Measurements from ENCODE around the gene SH2B2. TPM values are rescaled to one million over a fixed set of nuclear protein-coding genes. Genes with fewer than 3 reads are reported as not detected.

The SH2B2 gene
- total RNA-seq, 2 experiments from 2014 or later = 0.77 to 0.95 TPM

DNA sequence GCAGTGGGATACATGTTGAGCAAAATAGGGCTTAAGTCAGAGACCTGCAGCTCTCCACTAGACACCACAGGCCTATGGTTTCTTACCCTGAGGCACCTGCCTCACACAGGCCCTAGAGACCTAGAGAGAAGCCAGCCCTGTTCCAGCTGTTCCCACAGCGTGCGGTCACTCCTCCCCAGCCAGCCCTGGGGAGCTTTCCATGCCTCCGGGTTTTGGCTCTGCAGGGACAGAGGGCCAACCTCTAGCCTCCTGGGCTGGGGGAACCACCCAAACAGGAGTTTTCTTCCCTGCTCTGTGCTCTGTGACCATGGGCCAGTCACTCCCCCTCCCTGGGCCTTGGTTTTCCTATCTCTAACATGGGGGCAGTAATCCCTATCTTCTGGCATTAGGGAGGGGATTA lies 33.0 kb downstream of the SH2B2 start:
- Mint-ChIP-seq H3K9me3 (no peaks in the 10 kb centered on the region), H3K4me1 (ENCODE audit: low read depth) (no peaks in the 10 kb centered on the region), H3K4me3 (no peak overlapping the region), H3K27ac (no peak overlapping the region), H3K36me3 (ENCODE audit: low read depth) (no peaks in the 10 kb centered on the region), H3K27me3 (peaks cover 26% of the 10 kb centered on the region)
- Histone ChIP-seq H3K9me3 (ENCODE audit: control insufficient read depth in 1 of 2, insufficient read depth in 1 of 2, low read length in 2 of 2) (peaks cover 0 to 5% of the 10 kb centered on the region in 2 experiments), H3K4me1 (ENCODE audit: insufficient read depth, low read length) (no peaks in the 10 kb centered on the region), H3K27me3 (ENCODE audit: control insufficient read depth in 1 of 2, insufficient read depth in 2 of 2, low read length in 2 of 2) (peaks cover 4 to 6% of the 10 kb centered on the region in 2 experiments), H3K27ac (ENCODE audit: low read depth in 1 of 2, low read length in 2 of 2) (no peak overlapping the region), H3K36me3 (ENCODE audit: insufficient read depth, low read length) (no peaks in the 10 kb centered on the region), H3K4me3 (ENCODE audit: low read length) (no peak overlapping the region)
- TF ChIP-seq CTCF (IDR thresholded peaks at IDR 0.05) = no peak
- ChIA-PET POLR2A (no interaction called here), CTCF (no interaction called here)
- ATAC-seq (ENCODE audit: poor library complexity) = no peak
- DNase-seq = no peak
- intact Hi-C loops (cut with DNase I, micrococcal nuclease) = no loop called here

DNA sequence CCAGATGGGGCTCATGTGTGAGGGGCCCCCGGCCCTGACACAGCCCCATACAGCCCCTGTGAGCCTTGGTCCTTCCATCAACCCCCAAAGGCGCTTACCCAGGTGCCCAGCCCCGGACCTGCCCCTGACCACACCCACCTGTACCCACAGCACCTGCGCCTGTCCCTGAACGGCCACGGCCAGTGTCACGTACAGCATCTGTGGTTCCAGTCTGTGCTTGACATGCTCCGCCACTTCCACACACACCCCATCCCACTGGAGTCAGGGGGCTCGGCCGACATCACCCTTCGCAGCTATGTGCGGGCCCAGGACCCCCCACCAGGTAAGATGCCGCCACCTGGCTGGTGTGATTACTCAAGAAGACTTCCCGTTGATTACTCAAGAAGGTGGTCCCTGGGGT lies 33.5 kb downstream of the SH2B2 start:
- H3K36me3 ChIP-seq (ENCODE audit: insufficient read depth, low read length) = no peaks in the 10 kb centered on the region
- H3K27me3 ChIP-seq (ENCODE audit: control insufficient read depth in 1 of 2, insufficient read depth in 2 of 2, low read length in 2 of 2) = peaks cover 4 to 6% of the 10 kb centered on the region in 2 experiments
- POLR2A ChIA-PET = no interaction called here
- ATAC-seq (ENCODE audit: poor library complexity) = no peak
- no peak overlapping the region for H3K4me3 ChIP-seq (ENCODE audit: low read length)
- H3K4me3 Mint-ChIP-seq = no peak overlapping the region
- no peaks in the 10 kb centered on the region for H3K4me1 ChIP-seq (ENCODE audit: insufficient read depth, low read length)
- H3K27me3 Mint-ChIP-seq = peaks cover 26% of the 10 kb centered on the region
- H3K27ac ChIP-seq (ENCODE audit: low read depth in 1 of 2, low read length in 2 of 2) = no peak overlapping the region
- no peak for DNase-seq
- CTCF ChIA-PET = no interaction called here
- H3K27ac Mint-ChIP-seq = no peak overlapping the region
- no peaks in the 10 kb centered on the region for H3K36me3 Mint-ChIP-seq (ENCODE audit: low read depth)
- intact Hi-C loops (cut with DNase I, micrococcal nuclease) = no loop called here
- no peaks in the 10 kb centered on the region for H3K4me1 Mint-ChIP-seq (ENCODE audit: low read depth)
- no peaks in the 10 kb centered on the region for H3K9me3 Mint-ChIP-seq
- H3K9me3 ChIP-seq (ENCODE audit: control insufficient read depth in 1 of 2, insufficient read depth in 1 of 2, low read length in 2 of 2) = peaks cover 0 to 5% of the 10 kb centered on the region in 2 experiments
- no peak for TF ChIP-seq CTCF (IDR thresholded peaks at IDR 0.05)

DNA sequence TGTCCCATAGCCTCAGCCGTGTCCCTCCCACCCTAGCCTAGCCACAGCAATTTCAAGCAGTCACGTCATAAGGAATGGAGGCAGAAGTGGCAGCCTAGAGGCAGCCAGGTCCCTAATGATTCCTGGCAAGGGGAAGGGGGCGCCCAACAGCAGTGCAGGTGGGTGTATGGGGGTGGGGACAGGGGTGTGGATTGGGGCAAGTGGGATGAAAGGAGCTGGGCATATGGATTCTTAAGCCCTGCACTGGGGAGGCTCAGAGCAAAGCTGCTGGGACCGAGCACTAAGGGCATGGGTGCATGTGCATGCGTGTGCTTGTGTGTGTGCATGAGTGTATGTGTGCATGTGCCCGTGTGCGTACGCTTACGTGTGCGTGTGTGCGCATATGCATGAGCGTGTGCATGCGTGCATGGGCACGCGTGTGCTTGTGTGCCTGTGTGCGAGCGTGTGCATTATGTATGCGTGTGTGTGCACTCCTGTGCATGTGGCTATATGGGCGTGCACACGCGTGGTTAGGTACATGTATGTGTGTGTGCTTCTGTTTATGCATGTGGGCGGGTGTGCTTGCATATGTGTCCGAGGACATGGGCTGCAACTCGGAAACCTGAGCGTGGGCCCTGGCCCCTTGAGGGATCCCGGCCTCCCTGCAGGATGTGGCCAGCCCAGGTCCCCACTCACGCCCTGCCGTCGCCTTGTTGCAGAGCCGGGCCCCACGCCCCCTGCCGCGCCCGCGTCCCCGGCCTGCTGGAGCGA lies 34.1 kb downstream of the SH2B2 start:
- CTCF ChIA-PET = no interaction called here
- Mint-ChIP-seq H3K9me3 (no peaks in the 10 kb centered on the region), H3K27me3 (peaks cover 26% of the 10 kb centered on the region), H3K36me3 (ENCODE audit: low read depth) (no peaks in the 10 kb centered on the region), H3K27ac (no peak overlapping the region), H3K4me3 (no peak overlapping the region), H3K4me1 (ENCODE audit: low read depth) (no peaks in the 10 kb centered on the region)
- no peak for TF ChIP-seq CTCF (IDR thresholded peaks at IDR 0.05)
- H3K27ac ChIP-seq (ENCODE audit: low read depth in 1 of 2, low read length in 2 of 2) = no peak overlapping the region
- intact Hi-C loops (cut with DNase I, micrococcal nuclease) = no loop called here
- POLR2A ChIA-PET = no interaction called here
- H3K4me1 ChIP-seq (ENCODE audit: insufficient read depth, low read length) = no peaks in the 10 kb centered on the region
- no peak for DNase-seq
- no peak overlapping the region for H3K4me3 ChIP-seq (ENCODE audit: low read length)
- ATAC-seq (ENCODE audit: poor library complexity) = no peak
- H3K9me3 ChIP-seq (ENCODE audit: control insufficient read depth in 1 of 2, insufficient read depth in 1 of 2, low read length in 2 of 2) = peaks cover 0 to 5% of the 10 kb centered on the region in 2 experiments
- H3K36me3 ChIP-seq (ENCODE audit: insufficient read depth, low read length) = no peaks in the 10 kb centered on the region
- H3K27me3 ChIP-seq (ENCODE audit: control insufficient read depth in 1 of 2, insufficient read depth in 2 of 2, low read length in 2 of 2) = peaks cover 4 to 6% of the 10 kb centered on the region in 2 experiments
